ENCODE data around the gene ETFA. TPM values are rescaled to one million over a fixed set of nuclear protein-coding genes. Genes with fewer than 3 reads are reported as not detected.
A peak's percentile ranks its signal among the peaks of the same experiment; 100 is the strongest.

ETFA gene
- total RNA-seq, 1 donor from 2014 or later = 129 TPM

GRCh38 chr15:76180321-76180720 is 130.9 kb downstream of the ETFA start:
- no peak overlapping the region for H3K27ac ChIP-seq (ENCODE audit: low read depth, low read length)
- no peaks in the 10 kb centered on the region for H3K9me3 ChIP-seq (ENCODE audit: control insufficient read depth in 3 of 3, low read length in 3 of 3)
- no peak overlapping the region for H3K4me3 ChIP-seq (ENCODE audit: low read length in 3 of 3)
- peaks cover 0 to 13% (median 2%) of the 10 kb centered on the region in 3 donors for H3K27me3 ChIP-seq (ENCODE audit: control insufficient read depth in 3 of 3, insufficient read depth in 3 of 3, low read length in 3 of 3)
- H3K4me1 ChIP-seq (ENCODE audit: control insufficient read depth in 3 of 3, insufficient read depth in 3 of 3, low read length in 3 of 3) = peaks cover 36 to 52% (median 36%) of the 10 kb centered on the region in 3 donors
- no peak overlapping the region for H3K9ac ChIP-seq (ENCODE audit: low read depth in 1 of 3, low read length in 3 of 3)
- H3K36me3 ChIP-seq (ENCODE audit: control insufficient read depth in 3 of 3, insufficient read depth in 3 of 3, low read length in 3 of 3) = no peaks in the 10 kb centered on the region

GRCh38 chr15:76179023-76179422 is 132.2 kb downstream of the ETFA start:
- Histone ChIP-seq H3K4me1 (ENCODE audit: control insufficient read depth in 3 of 3, insufficient read depth in 3 of 3, low read length in 3 of 3) (peaks cover 39 to 58% (median 42%) of the 10 kb centered on the region in 3 donors), H3K4me3 (ENCODE audit: low read length in 3 of 3) (no peak overlapping the region), H3K27me3 (ENCODE audit: control insufficient read depth in 3 of 3, insufficient read depth in 3 of 3, low read length in 3 of 3) (peaks cover 0 to 13% (median 2%) of the 10 kb centered on the region in 3 donors), H3K9ac (ENCODE audit: low read depth in 1 of 3, low read length in 3 of 3) (peak overlapping the region in 2 of 3 donors; percentile 23 to 97), H3K36me3 (ENCODE audit: control insufficient read depth in 3 of 3, insufficient read depth in 3 of 3, low read length in 3 of 3) (no peaks in the 10 kb centered on the region), H3K27ac (ENCODE audit: low read depth, low read length) (no peak overlapping the region), H3K9me3 (ENCODE audit: control insufficient read depth in 3 of 3, low read length in 3 of 3) (no peaks in the 10 kb centered on the region)

- Histone ChIP-seq H3K4me3 (ENCODE audit: low read length in 3 of 3) (peak overlapping the region; percentile 0 to 68 (median 48)), H3K9me3 (ENCODE audit: control insufficient read depth in 3 of 3, low read length in 3 of 3) (no peaks in the 10 kb centered on the region), H3K36me3 (ENCODE audit: control insufficient read depth in 3 of 3, insufficient read depth in 3 of 3, low read length in 3 of 3) (no peaks in the 10 kb centered on the region), H3K4me1 (ENCODE audit: control insufficient read depth in 3 of 3, insufficient read depth in 3 of 3, low read length in 3 of 3) (peaks cover 39 to 55% (median 44%) of the 10 kb centered on the region in 3 donors), H3K27ac (ENCODE audit: low read depth, low read length) (peak overlapping the region; percentile 96), H3K27me3 (ENCODE audit: control insufficient read depth in 3 of 3, insufficient read depth in 3 of 3, low read length in 3 of 3) (peaks cover 0 to 13% (median 2%) of the 10 kb centered on the region in 3 donors), H3K9ac (ENCODE audit: low read depth in 1 of 3, low read length in 3 of 3) (peak overlapping the region; percentile 66 to 97 (median 72))
These were observed 132.8 kb downstream of the ETFA start for GRCh38 chr15:76178296-76179000.

GRCh38 chr15:76177491-76178040 is 133.7 kb downstream of the ETFA start:
- H3K4me1 ChIP-seq (ENCODE audit: control insufficient read depth in 3 of 3, insufficient read depth in 3 of 3, low read length in 3 of 3) = peaks cover 42 to 56% (median 50%) of the 10 kb centered on the region in 3 donors
- H3K9me3 ChIP-seq (ENCODE audit: control insufficient read depth in 3 of 3, low read length in 3 of 3) = no peaks in the 10 kb centered on the region
- peaks cover 0 to 13% (median 2%) of the 10 kb centered on the region in 3 donors for H3K27me3 ChIP-seq (ENCODE audit: control insufficient read depth in 3 of 3, insufficient read depth in 3 of 3, low read length in 3 of 3)
- no peaks in the 10 kb centered on the region for H3K36me3 ChIP-seq (ENCODE audit: control insufficient read depth in 3 of 3, insufficient read depth in 3 of 3, low read length in 3 of 3)
- peak overlapping the region; percentile 66 to 97 (median 72) for H3K9ac ChIP-seq (ENCODE audit: low read depth in 1 of 3, low read length in 3 of 3)
- peak overlapping the region in 2 of 3 donors; percentile 48 to 68 for H3K4me3 ChIP-seq (ENCODE audit: low read length in 3 of 3)
- peak overlapping the region; percentile 96 for H3K27ac ChIP-seq (ENCODE audit: low read depth, low read length)

GRCh38 chr15:76176487-76177085 is 134.7 kb downstream of the ETFA start:
- H3K9me3 ChIP-seq (ENCODE audit: control insufficient read depth in 3 of 3, low read length in 3 of 3) = no peaks in the 10 kb centered on the region
- H3K27me3 ChIP-seq (ENCODE audit: control insufficient read depth in 3 of 3, insufficient read depth in 3 of 3, low read length in 3 of 3) = peaks cover 0 to 13% (median 2%) of the 10 kb centered on the region in 3 donors
- H3K27ac ChIP-seq (ENCODE audit: low read depth, low read length) = peak overlapping the region; percentile 96
- H3K9ac ChIP-seq (ENCODE audit: low read depth in 1 of 3, low read length in 3 of 3) = peak overlapping the region in 2 of 3 donors; percentile 65 to 82
- H3K36me3 ChIP-seq (ENCODE audit: control insufficient read depth in 3 of 3, insufficient read depth in 3 of 3, low read length in 3 of 3) = no peaks in the 10 kb centered on the region
- peaks cover 41 to 50% (median 50%) of the 10 kb centered on the region in 3 donors for H3K4me1 ChIP-seq (ENCODE audit: control insufficient read depth in 3 of 3, insufficient read depth in 3 of 3, low read length in 3 of 3)
- peak overlapping the region in 2 of 3 donors; percentile 25 to 68 for H3K4me3 ChIP-seq (ENCODE audit: low read length in 3 of 3)

- Histone ChIP-seq H3K36me3 (ENCODE audit: control insufficient read depth in 3 of 3, insufficient read depth in 3 of 3, low read length in 3 of 3) (no peaks in the 10 kb centered on the region), H3K9me3 (ENCODE audit: control insufficient read depth in 3 of 3, low read length in 3 of 3) (no peaks in the 10 kb centered on the region), H3K9ac (ENCODE audit: low read depth in 1 of 3, low read length in 3 of 3) (peak overlapping the region in 2 of 3 donors; percentile 65 to 82), H3K27ac (ENCODE audit: low read depth, low read length) (peak overlapping the region; percentile 96), H3K4me1 (ENCODE audit: control insufficient read depth in 3 of 3, insufficient read depth in 3 of 3, low read length in 3 of 3) (peaks cover 41 to 50% (median 50%) of the 10 kb centered on the region in 3 donors), H3K27me3 (ENCODE audit: control insufficient read depth in 3 of 3, insufficient read depth in 3 of 3, low read length in 3 of 3) (peaks cover 0 to 13% (median 2%) of the 10 kb centered on the region in 3 donors), H3K4me3 (ENCODE audit: low read length in 3 of 3) (no peak overlapping the region)
These were observed 135.2 kb downstream of the ETFA start for GRCh38 chr15:76176059-76176458.

GRCh38 chr15:76175442-76175841 is 135.8 kb downstream of the ETFA start:
- Histone ChIP-seq H3K36me3 (ENCODE audit: control insufficient read depth in 3 of 3, insufficient read depth in 3 of 3, low read length in 3 of 3) (no peaks in the 10 kb centered on the region), H3K9me3 (ENCODE audit: control insufficient read depth in 3 of 3, low read length in 3 of 3) (no peaks in the 10 kb centered on the region), H3K4me1 (ENCODE audit: control insufficient read depth in 3 of 3, insufficient read depth in 3 of 3, low read length in 3 of 3) (peaks cover 41 to 50% (median 50%) of the 10 kb centered on the region in 3 donors), H3K27me3 (ENCODE audit: control insufficient read depth in 3 of 3, insufficient read depth in 3 of 3, low read length in 3 of 3) (peaks cover 0 to 13% (median 2%) of the 10 kb centered on the region in 3 donors), H3K27ac (ENCODE audit: low read depth, low read length) (peak overlapping the region; percentile 96), H3K4me3 (ENCODE audit: low read length in 3 of 3) (peak overlapping the region in 1 of 3 donors; percentile 6), H3K9ac (ENCODE audit: low read depth in 1 of 3, low read length in 3 of 3) (peak overlapping the region in 2 of 3 donors; percentile 20 to 82)

GRCh38 chr15:76174654-76175053 is 136.6 kb downstream of the ETFA start:
- H3K4me1 ChIP-seq (ENCODE audit: control insufficient read depth in 3 of 3, insufficient read depth in 3 of 3, low read length in 3 of 3) = peaks cover 43 to 50% (median 50%) of the 10 kb centered on the region in 3 donors
- no peak overlapping the region for H3K9ac ChIP-seq (ENCODE audit: low read depth in 1 of 3, low read length in 3 of 3)
- no peaks in the 10 kb centered on the region for H3K9me3 ChIP-seq (ENCODE audit: control insufficient read depth in 3 of 3, low read length in 3 of 3)
- H3K4me3 ChIP-seq (ENCODE audit: low read length in 3 of 3) = no peak overlapping the region
- peaks cover 0 to 13% (median 2%) of the 10 kb centered on the region in 3 donors for H3K27me3 ChIP-seq (ENCODE audit: control insufficient read depth in 3 of 3, insufficient read depth in 3 of 3, low read length in 3 of 3)
- no peaks in the 10 kb centered on the region for H3K36me3 ChIP-seq (ENCODE audit: control insufficient read depth in 3 of 3, insufficient read depth in 3 of 3, low read length in 3 of 3)
- no peak overlapping the region for H3K27ac ChIP-seq (ENCODE audit: low read depth, low read length)

GRCh38 chr15:76173317-76173834 is 137.9 kb downstream of the ETFA start:
- H3K27ac ChIP-seq (ENCODE audit: low read depth, low read length) = no peak overlapping the region
- no peaks in the 10 kb centered on the region for H3K36me3 ChIP-seq (ENCODE audit: control insufficient read depth in 3 of 3, insufficient read depth in 3 of 3, low read length in 3 of 3)
- peaks cover 41 to 48% (median 44%) of the 10 kb centered on the region in 3 donors for H3K4me1 ChIP-seq (ENCODE audit: control insufficient read depth in 3 of 3, insufficient read depth in 3 of 3, low read length in 3 of 3)
- H3K4me3 ChIP-seq (ENCODE audit: low read length in 3 of 3) = no peak overlapping the region
- no peaks in the 10 kb centered on the region for H3K9me3 ChIP-seq (ENCODE audit: control insufficient read depth in 3 of 3, low read length in 3 of 3)
- peaks cover 0 to 13% (median 2%) of the 10 kb centered on the region in 3 donors for H3K27me3 ChIP-seq (ENCODE audit: control insufficient read depth in 3 of 3, insufficient read depth in 3 of 3, low read length in 3 of 3)
- peak overlapping the region in 1 of 3 donors; percentile 60 for H3K9ac ChIP-seq (ENCODE audit: low read depth in 1 of 3, low read length in 3 of 3)
